ENCODE results near the gene NCOA4. TPM values are rescaled to one million over a fixed set of nuclear protein-coding genes. Genes with fewer than 3 reads are reported as not detected.

NCOA4 gene
- total RNA-seq, 1 donor from 2014 or later: 72.3 TPM

DNA sequence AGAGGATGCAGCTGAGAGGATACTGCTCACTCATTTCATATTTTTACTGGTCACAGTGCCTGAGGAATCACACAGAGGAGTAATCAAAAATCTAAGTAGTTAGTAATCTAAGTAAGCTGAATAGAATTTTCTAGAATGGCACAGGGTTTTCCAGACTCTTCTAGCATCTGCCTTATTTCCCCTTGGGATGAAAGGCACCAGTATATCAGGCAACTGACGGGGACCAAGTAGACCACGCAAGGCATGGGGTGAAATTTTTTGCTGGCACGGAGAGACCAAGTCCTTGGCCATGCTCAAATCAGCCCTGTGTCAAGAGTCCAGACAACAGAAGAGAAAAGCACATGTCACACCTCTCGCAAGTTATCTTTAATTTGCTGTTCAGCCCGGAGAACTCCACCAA is 14.2 kb downstream of the NCOA4 start:
- Mint-ChIP-seq H3K9me3 (no peaks in the 10 kb centered on the region), H3K27me3 (ENCODE audit: low read depth) (no peaks in the 10 kb centered on the region), H3K4me1 (peaks cover 3% of the 10 kb centered on the region), H3K27ac (no peak overlapping the region), H3K4me3 (no peak overlapping the region), H3K36me3 (peaks cover 21% of the 10 kb centered on the region)
- TF ChIP-seq, protein P1, sequence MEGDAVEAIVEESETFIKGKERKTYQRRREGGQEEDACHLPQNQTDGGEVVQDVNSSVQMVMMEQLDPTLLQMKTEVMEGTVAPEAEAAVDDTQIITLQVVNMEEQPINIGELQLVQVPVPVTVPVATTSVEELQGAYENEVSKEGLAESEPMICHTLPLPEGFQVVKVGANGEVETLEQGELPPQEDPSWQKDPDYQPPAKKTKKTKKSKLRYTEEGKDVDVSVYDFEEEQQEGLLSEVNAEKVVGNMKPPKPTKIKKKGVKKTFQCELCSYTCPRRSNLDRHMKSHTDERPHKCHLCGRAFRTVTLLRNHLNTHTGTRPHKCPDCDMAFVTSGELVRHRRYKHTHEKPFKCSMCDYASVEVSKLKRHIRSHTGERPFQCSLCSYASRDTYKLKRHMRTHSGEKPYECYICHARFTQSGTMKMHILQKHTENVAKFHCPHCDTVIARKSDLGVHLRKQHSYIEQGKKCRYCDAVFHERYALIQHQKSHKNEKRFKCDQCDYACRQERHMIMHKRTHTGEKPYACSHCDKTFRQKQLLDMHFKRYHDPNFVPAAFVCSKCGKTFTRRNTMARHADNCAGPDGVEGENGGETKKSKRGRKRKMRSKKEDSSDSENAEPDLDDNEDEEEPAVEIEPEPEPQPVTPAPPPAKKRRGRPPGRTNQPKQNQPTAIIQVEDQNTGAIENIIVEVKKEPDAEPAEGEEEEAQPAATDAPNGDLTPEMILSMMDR (IDR thresholded peaks at IDR 0.05; ENCODE audit: unreplicated experiment): no peak
- DNase-seq (ENCODE audit: low spot score in 2 of 2, unreplicated experiment in 2 of 2): no peak

DNA sequence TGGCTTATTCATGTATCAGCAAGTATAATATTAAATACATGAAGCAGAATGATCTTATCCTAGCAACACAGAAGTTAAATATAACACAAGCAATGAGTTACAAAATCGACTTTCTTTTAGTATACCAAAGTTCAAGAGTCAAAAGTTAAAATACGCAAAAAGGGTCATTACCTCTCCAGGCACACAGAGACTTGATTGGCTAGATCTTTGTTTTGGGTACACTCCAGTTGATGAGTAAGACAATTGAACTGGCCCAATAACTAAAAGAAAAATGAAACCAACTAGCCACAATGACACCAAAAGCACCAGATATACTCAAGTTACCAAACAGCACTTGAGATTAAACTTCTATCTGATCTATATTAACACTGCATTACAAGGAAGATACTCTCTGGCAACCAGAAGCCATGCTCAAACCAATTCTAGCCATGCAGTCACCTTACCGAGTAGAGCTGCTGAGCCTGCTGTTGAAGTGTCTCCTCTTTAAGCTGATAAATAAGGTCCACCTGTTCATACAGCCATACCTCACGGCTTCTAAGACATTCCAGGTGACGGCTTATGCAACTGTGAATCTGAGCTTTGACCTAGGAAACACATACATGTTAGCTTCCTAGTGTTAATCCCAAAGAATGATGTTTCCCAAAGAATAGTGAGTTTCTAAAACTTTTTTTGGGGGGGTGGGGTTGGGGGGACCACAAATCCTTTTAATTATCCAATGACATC is 15.6 kb downstream of the NCOA4 start:
- Mint-ChIP-seq H3K4me1 (peaks cover 2% of the 10 kb centered on the region), H3K27ac (no peak overlapping the region), H3K36me3 (peaks cover 32% of the 10 kb centered on the region), H3K27me3 (ENCODE audit: low read depth) (no peaks in the 10 kb centered on the region), H3K9me3 (no peaks in the 10 kb centered on the region), H3K4me3 (no peak overlapping the region)
- TF ChIP-seq, protein P1 (IDR thresholded peaks at IDR 0.05; ENCODE audit: unreplicated experiment): no peak
- DNase-seq (ENCODE audit: low spot score in 2 of 2, unreplicated experiment in 2 of 2): no peak

DNA sequence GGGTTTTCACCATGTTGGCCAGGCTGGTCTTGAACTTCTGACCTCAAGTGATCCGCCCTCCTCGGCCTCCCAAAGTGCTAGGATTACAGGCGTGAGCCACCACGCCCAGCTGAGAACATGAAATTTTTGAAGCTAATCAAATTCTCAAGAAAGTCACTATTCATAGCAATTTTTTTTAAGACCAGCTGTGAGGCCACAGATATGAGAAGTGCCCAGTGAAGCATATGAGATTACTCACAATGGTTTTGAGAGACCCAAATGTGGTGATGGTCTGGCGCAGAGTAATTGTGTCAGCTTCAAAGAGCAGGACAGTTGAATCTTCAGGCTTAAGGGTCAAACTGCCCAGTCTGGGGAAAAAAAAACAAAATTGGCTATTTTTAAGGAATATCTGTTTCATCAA is 16.2 kb downstream of the NCOA4 start:
- no peaks in the 10 kb centered on the region for H3K9me3 Mint-ChIP-seq
- peaks cover 39% of the 10 kb centered on the region for H3K36me3 Mint-ChIP-seq
- no peaks in the 10 kb centered on the region for H3K4me1 Mint-ChIP-seq
- H3K27ac Mint-ChIP-seq: no peak overlapping the region
- TF ChIP-seq, protein P1 (IDR thresholded peaks at IDR 0.05; ENCODE audit: unreplicated experiment): no peak
- no peak overlapping the region for H3K4me3 Mint-ChIP-seq
- DNase-seq (ENCODE audit: low spot score in 2 of 2, unreplicated experiment in 2 of 2): no peak
- H3K27me3 Mint-ChIP-seq (ENCODE audit: low read depth): no peaks in the 10 kb centered on the region

DNA sequence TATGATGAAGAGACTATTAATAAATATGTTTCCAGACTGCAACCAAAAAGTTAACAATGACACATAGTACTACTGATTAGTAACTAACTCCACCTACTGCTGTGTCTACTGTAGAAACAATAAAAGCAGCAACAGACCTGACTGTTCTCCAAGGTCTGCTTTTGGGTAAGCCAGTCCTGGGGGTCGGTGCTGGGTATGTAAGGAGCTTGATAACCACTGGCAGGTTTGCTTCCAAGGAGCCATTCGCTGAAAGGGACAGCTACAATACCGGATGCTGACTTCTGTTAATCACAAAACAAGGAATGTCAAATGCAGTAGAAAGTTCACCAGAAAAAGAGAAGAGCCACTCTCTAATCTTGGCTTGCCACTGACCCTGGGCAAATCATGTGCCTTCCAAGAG is 17.7 kb downstream of the NCOA4 start:
- peaks cover 49% of the 10 kb centered on the region for H3K36me3 Mint-ChIP-seq
- peaks cover 6% of the 10 kb centered on the region for H3K9me3 Mint-ChIP-seq
- TF ChIP-seq, protein P1 (IDR thresholded peaks at IDR 0.05; ENCODE audit: unreplicated experiment): no peak
- DNase-seq (ENCODE audit: low spot score in 2 of 2, unreplicated experiment in 2 of 2): no peak
- H3K27ac Mint-ChIP-seq: no peak overlapping the region
- H3K27me3 Mint-ChIP-seq (ENCODE audit: low read depth): no peaks in the 10 kb centered on the region
- no peak overlapping the region for H3K4me3 Mint-ChIP-seq
- H3K4me1 Mint-ChIP-seq: no peaks in the 10 kb centered on the region

DNA sequence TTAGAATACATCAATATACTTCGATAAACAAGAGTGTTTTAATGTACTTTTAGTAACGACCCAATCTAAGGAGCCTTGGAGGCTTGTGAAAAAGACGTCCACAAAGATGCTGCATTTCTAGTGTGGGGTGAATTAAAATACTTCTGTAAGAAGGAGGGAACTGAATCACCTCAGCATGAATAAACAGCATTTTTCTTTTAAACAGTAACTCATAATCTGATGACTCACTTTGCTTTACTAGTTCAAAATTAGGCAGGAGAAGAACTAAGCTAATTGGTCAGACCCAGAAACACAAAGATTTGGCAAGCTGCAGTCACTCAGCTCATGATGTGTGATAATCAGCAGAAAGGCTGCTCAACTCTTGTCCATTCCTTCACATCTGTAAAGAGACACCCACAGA is 24.2 kb downstream of the NCOA4 start:
- TF ChIP-seq, protein P1 (IDR thresholded peaks at IDR 0.05; ENCODE audit: unreplicated experiment): no peak
- peaks cover 6% of the 10 kb centered on the region for H3K9me3 Mint-ChIP-seq
- DNase-seq (ENCODE audit: low spot score in 2 of 2, unreplicated experiment in 2 of 2): no peak
- no peak overlapping the region for H3K27ac Mint-ChIP-seq
- H3K4me1 Mint-ChIP-seq: no peaks in the 10 kb centered on the region
- no peak overlapping the region for H3K4me3 Mint-ChIP-seq
- H3K27me3 Mint-ChIP-seq (ENCODE audit: low read depth): no peaks in the 10 kb centered on the region
- peaks cover 59% of the 10 kb centered on the region for H3K36me3 Mint-ChIP-seq

Data from mesothelial cell of epicardium (in vitro differentiated cells).